Femur (tissue), 1 donor: ENCODE data around the gene KCNC2.
"Not testable (repeated sequence)": the region's sequence is repeated elsewhere in the genome, so short reads cannot be mapped to it uniquely, and the experiment has no call there.

Experiments used
- DNase-seq: peaks from one replicate; pipeline ENCODE4 v3.0.0-alpha.2; 2017

KCNC2 gene

GRCh38 chr12:75209812-75210138, at the start of gene KCNC2:
TSS of gene KCNC2 (minus strand) at chr12:75209839.
- no peak for DNase-seq

- DNase-seq = no peak
These were observed 49.5 kb upstream of the KCNC2 start for GRCh38 chr12:75259143-75259542.

DNA sequence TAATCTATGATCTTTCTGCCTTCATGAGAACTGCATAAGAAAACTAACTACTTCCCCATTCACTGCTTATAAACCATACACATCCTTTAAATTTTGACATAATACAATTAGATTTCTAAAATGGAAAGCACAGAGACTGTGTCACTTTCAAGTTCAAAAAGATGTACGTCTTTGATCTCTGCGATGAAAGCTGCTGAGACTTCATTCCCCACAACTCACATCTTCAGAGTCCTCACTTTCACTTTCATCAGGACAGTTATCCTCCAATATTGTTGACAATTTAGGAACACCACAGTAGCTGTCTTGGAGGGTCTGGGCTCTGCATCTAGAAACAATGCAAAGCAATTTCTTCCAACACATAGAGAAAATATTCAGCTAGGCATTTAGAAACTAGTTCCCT, 47.9 kb upstream of the KCNC2 start:
- DNase-seq = no peak

DNA sequence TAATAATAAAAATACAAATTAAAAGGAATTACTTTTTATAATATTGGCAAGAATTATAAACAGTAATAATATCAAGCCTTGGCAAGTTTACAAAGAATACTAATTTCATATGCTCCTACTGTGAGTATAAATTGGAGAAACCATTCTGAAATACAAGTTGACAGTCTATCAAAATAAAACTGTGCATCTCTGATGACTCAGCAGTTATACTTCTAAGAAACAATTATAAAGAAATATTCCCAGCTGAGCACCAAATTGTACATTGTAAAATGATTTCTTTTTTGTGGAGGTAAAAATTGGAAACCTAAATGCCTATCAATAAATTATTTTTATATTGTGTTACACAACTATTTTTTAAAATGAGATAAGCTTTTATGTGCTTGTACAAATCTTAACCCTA, 35.5 kb upstream of the KCNC2 start:
- no peak for DNase-seq

DNA sequence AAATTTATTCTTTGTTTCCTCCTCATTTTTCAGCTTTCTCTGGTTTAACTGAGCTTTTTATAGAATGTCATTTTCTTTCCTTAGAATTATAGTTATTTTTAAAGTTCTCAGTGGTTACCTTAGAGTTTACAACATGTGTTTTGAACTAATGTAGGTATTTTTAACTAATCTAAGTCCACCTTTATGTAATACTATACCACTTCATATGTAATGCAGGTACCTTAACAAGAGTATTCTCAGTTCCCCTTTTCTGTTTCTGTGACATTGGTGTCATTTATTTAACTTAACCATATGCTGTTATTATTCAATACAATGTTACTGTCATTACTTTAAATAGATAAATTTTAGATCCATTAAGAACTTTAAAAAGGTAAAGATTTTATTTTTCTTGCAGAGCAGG, 30.3 kb upstream of the KCNC2 start:
- DNase-seq = no peak

DNA sequence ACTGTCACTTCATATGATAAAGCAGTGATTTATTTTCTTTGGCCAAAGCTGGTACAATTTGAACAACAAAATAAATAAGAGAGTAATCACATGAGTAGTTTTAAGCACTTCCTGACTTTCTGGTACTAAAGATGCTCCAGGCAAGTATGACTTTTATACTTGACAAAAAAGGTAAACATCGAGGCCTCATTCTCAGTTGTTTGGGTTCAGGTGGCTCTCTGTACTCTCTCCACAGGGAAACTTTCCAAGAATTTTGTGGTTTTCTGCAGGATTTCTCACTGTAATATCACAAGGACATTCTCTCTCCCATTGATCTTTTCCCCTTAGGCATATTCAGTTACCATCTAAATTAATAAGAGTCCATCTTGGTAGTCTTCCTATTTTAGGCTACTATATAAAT, 26.6 kb upstream of the KCNC2 start:
- DNase-seq = no peak

DNA sequence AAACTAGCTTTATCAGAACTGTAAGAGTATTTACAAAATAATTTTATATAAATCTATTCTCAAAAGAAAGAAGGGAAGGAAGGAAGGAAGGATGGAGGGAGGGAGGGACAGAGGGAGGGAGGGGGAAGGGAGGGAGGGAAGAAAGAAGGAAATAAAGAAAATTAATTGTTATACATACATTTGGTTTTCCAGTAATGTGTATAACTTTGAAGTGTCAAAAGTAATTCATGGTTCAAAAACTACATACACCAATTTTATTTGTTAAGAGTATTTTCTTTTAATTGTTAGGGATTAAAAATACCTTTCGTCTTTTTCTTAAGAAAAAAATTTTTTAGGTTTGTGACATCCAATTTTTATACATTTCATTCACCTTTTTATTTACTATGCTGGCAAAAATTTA, 17.5 kb upstream of the KCNC2 start:
- no peak for DNase-seq

DNA sequence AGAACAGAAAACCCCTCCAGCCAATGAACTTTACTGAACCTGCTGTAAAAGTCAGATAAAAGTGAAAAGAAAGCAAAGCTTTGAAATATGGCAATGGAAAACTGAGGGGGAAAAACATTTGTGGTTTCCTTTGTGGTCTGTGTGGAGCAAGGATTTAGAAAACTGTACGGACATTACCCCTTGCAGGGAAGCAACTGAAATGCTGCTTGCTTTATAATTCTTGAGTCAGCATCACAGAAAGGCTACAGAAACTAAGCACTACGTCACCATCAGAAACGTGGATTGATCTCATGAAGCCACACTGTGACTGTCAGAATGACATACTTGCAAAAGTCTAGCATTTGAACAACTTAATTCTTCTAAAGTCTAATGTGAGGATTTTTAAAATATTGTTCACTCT, 2.4 kb upstream of the KCNC2 start:
- no peak for DNase-seq

GRCh38 chr12:75208856-75209811, 505 bp downstream of the KCNC2 start:
- peak; percentile 34 for DNase-seq

GRCh38 chr12:75207338-75208083, 2.1 kb downstream of the KCNC2 start:
- no peak for DNase-seq

GRCh38 chr12:75205558-75205957, 4.1 kb downstream of the KCNC2 start:
- DNase-seq = no peak

DNA sequence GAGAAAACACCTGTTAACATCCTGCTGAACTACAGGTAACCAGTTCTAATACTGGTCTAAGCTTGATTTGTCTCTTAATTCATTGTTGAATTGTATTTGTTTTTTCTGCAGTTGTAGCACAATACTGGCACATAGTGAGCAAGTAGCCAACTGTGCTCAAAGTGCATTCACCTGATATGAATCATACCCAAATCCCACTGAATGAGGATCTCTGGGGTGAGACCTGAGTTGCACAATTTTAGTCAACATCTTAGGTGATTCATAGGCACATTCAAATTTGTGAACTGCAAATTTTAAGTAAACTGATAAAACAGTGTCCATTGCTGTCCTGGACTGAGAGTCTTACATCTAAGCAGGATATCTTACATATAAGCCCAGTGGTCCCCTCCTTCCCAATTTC, 12.8 kb downstream of the KCNC2 start:
- no peak for DNase-seq

DNA sequence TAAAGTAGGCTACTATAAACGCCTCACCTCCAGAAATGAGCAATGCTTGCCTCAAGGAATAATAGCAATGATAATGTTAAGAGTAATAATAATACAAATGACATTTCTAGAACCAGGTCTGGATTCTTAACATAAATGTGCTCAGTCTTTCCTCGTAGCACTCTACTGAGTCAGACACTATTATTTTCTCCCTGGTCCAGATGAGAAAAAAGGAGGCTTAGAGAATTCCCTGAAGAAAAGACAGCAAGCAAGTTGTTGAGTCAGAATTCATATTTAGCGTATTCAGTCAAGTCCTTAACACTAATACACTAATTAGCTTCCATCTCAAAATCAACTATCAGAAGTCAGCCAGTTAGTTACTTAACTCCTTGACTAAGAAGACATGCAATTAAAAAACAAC, 13.2 kb downstream of the KCNC2 start:
- no peak for DNase-seq

GRCh38 chr12:75194250-75194649, 15.4 kb downstream of the KCNC2 start:
- no peak for DNase-seq

- DNase-seq = no peak
These were observed 17.4 kb downstream of the KCNC2 start for GRCh38 chr12:75192196-75192595.

DNA sequence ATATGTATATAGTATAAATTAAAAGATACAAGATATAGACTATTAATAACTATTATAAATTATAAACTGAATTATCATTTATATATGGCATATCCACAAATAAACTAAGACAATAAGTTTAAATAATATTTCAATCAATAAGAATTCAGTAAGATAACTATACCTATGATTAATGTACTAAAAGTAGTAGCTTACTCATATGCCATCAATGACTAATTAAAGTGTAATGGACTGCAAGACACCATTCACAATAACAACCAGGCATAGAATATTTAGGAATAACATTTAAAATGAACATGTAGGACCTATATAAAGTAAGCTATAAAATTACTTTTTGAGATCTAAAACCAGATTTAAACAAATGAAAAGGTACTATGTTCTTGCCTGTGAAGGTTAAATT, 18.8 kb downstream of the KCNC2 start:
- no peak for DNase-seq

GRCh38 chr12:75185881-75186280, 23.8 kb downstream of the KCNC2 start:
- DNase-seq = not testable (repeated sequence)

GRCh38 chr12:75184516-75184915, 25.1 kb downstream of the KCNC2 start:
- no peak for DNase-seq

- DNase-seq = no peak
These were observed 25.7 kb downstream of the KCNC2 start for GRCh38 chr12:75183967-75184366.

DNA sequence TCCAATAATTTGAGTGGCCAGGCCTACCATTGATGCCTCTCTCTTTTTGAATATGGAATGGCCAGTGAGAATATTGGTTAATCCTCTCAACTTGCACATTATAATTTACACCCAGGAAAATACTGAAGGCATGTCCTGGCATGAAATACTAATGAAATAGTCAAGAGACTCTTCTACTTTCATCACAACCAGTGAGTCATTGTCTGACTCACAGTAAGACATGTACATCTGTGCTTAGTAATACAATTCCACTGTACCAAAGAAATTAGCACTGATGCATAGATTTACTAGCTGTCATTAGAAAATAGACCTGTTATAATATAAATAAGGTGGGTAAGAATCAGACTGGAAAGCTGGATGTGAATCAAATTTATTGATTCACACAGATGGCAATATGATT, 31.6 kb downstream of the KCNC2 start:
- no peak for DNase-seq

- DNase-seq = no peak
These were observed 37.0 kb downstream of the KCNC2 start for GRCh38 chr12:75172611-75173010.

DNA sequence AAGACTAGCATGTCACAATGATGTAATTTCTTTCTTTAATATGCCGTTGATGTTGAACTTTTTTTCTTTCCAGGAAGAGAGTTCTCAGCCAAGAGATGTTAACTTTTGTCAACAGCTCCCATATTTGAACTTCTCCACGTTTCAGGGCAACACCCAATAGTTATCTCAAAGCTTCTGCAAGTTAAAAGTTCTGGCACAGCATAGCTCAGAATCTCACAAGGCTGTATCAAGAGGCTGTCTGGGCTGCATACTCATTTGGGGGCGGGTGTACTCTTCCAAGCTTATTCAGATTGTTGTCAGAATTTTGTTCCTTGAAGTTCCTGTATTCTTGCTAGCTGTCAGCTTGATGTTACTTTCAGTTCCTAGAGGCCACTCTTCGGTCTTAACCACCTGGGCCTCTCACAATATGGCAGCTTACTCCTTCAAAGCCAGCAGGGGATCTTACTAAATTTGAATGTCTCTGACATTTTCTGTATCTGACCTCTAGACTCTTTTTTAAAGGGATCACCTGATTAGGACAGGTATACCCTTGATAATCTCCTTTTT, 38.9 kb downstream of the KCNC2 start:
- DNase-seq = no peak

DNA sequence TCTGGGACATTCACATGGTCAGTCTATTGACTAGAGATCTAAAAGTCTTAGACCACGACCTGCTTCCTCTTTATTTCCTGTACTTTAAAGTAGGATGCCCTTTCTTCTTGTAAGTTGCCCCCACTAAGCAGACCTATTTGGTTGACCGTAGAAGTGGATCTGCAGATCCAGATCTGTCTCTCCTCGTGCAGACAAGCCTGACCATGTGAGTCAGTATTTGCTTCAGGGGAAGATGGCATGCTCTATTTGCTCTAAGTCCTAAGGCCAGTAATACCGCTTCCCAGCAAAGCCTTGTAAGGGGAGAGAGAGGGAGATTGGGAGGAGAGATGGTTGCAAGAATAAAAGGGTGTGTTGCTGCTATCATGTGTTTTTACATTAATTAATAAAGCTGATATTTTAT, 46.8 kb downstream of the KCNC2 start:
- DNase-seq = no peak

DNA sequence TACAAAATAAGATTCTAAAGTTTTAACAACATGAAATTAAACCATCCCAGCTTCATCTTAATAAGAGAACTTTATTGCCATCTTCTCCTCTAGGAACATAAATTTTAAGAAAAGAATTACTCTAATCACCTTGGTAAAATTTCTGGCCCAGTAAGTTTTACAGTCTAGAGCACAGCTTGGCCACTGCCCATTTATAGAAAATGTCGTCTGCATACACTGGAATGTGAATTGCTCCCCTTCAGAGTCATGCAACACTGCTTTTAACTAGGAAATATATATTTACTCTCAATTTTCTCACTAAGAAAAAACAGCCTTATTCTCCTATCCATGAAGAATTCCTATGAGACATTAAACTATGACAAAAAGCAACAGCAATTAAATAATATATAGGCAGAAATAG, 48.2 kb downstream of the KCNC2 start:
- DNase-seq = no peak
